Measurements from ENCODE around the gene PSME4.
A peak's percentile ranks its signal among the peaks of the same experiment; 100 is the strongest.

Gene PSME4

GRCh38 chr2:53970724-53971602, at the start of gene PSME4:
Gene PSME4, minus strand, starts transcription at chr2:53970993. Its CDS starts 209 bp downstream, at chr2:53970784.
- DNase-seq = peak; percentile 89

- peak; percentile 77 for DNase-seq
These were observed 45.3 kb upstream of the PSME4 start for GRCh38 chr2:54015798-54016699.

GRCh38 chr2:54013996-54014395, 43.2 kb upstream of the PSME4 start:
- DNase-seq = no peak

- DNase-seq = no peak
These were observed 41.8 kb upstream of the PSME4 start for GRCh38 chr2:54012538-54013141.

- no peak for DNase-seq
These were observed 38.8 kb upstream of the PSME4 start for GRCh38 chr2:54009549-54009948.

GRCh38 chr2:54008439-54008838, 37.6 kb upstream of the PSME4 start:
- no peak for DNase-seq

- peak; percentile 24 for DNase-seq
These were observed 29.7 kb upstream of the PSME4 start for GRCh38 chr2:54000524-54000923.

- no peak for DNase-seq
These were observed 29.3 kb upstream of the PSME4 start for GRCh38 chr2:54000122-54000521.

- DNase-seq = no peak
These were observed 28.0 kb upstream of the PSME4 start for GRCh38 chr2:53998834-53999233.

GRCh38 chr2:53994818-53995808, 24.3 kb upstream of the PSME4 start:
- no peak for DNase-seq

GRCh38 chr2:53991948-53992347, 21.2 kb upstream of the PSME4 start:
- no peak for DNase-seq

GRCh38 chr2:53989210-53989862, 18.5 kb upstream of the PSME4 start:
- no peak for DNase-seq

- DNase-seq = peak; percentile 9
These were observed 16.6 kb upstream of the PSME4 start for GRCh38 chr2:53987336-53987921.

GRCh38 chr2:53985646-53986045, 14.9 kb upstream of the PSME4 start:
- no peak for DNase-seq

- peak; percentile 24 for DNase-seq
These were observed 647 bp downstream of the PSME4 start for GRCh38 chr2:53969968-53970723.

GRCh38 chr2:53969285-53969967, 1.4 kb downstream of the PSME4 start:
- peak; percentile 81 for DNase-seq

GRCh38 chr2:53964987-53965687, 5.7 kb downstream of the PSME4 start:
- DNase-seq = no peak

GRCh38 chr2:53964257-53964952, 6.4 kb downstream of the PSME4 start:
- no peak for DNase-seq
